C4-2B (cell line): ENCODE measurements around the gene ZNF576.

Experiments
- CTCF ChIP-seq: fragments of 450-650 bp; conservative IDR thresholded peaks from 2 replicates; pipeline ENCODE4 v1.5.1; 2017; ENCODE audit warnings: mild to moderate bottlenecking
- ZFX ChIP-seq: fragments of 450-650 bp; IDR thresholded peaks from 2 replicates; pipeline ENCODE4 v1.6.1; 2017

- TF ChIP-seq CTCF (no peak), ZFX (no peak)
Measured at GRCh38 chr19:43564800-43565199, 31.6 kb upstream of the ZNF576 start.
